HepG2 (cell line): Measurements from ENCODE around the gene SLC23A2. TPM values are rescaled to one million over a fixed set of nuclear protein-coding genes. Genes with fewer than 3 reads are reported as not detected.
A peak's percentile ranks its signal among the peaks of the same experiment; 100 is the strongest.

ENCODE experiments used
- ATAC-seq: fragments of 200-7000 bp; cut with Tn5 transposase; 3 replicates; pipeline ENCODE4 v1.9.1; 2020; ENCODE audit warnings: mild to moderate bottlenecking, moderate library complexity
- BruUV-seq: library from RNA; stranded (reverse); fragments of 400-500 nt; replicated peaks from 2 replicates; lab custom pipeline; 2021; lab: Mats Ljungman, UMichigan
- CTCF ChIA-PET: fragments of 300-600 bp; formaldehyde crosslinking; extraction: SDS; loops from one replicate; lab custom pipeline; 2021; ENCODE audit warnings: low total read pairs, inconsistent platforms, low intra/inter-chr PET ratio; lab: Yijun Ruan, JAX
- POLR2A ChIA-PET: fragments of 350-600 bp; sonication (Branson Sonifier 250); formaldehyde crosslinking; loops from one replicate; lab custom pipeline; 2020; ENCODE audit warnings: antibody characterized with exemption, inconsistent platforms; lab: Yijun Ruan, JAX
- DNase-seq: peaks from one replicate; pipeline ENCODE4 v3.0.0-alpha.2; 2015; ENCODE audit warnings: low spot score
- FAIRE-seq: peaks from 3 replicates; lab custom pipeline; 2011; peaks lifted over from hg19 to GRCh38; lab: Jason Lieb, UNC
- H2AFZ ChIP-seq: one replicate; pipeline ENCODE4 v1.6.1; 2011; ENCODE audit warnings: low read length, inconsistent platforms
- H3K27ac ChIP-seq: fragments of 300-600 bp; 3 replicates; pipeline ENCODE4 v1.8.0; 2011; ENCODE audit warnings: mixed run types, mild to moderate bottlenecking, mixed read lengths, low read length, inconsistent platforms; ENCODE audit not compliant: insufficient read depth; ENCODE audit errors: extremely low read length
- H3K27me3 ChIP-seq, 2 experiments: fragments of 200-600 bp in 1 of 2; 2 replicates in 1 of 2; 3 replicates in 1 of 2; pipeline versions ENCODE4 v1.6.0 to v1.8.0; 2011; ENCODE audit warnings: low read length in 2 of 2, mild to moderate bottlenecking in 2 of 2, moderate library complexity in 2 of 2, inconsistent platforms in 1 of 2; ENCODE audit not compliant: insufficient read depth in 2 of 2, control insufficient read depth in 1 of 2
- H3K36me3 ChIP-seq, 2 experiments: fragments of 200-600 bp in 1 of 2; replicated peaks in 1 of 2; 2 replicates in 1 of 2; 3 replicates in 1 of 2; pipeline versions ENCODE4 v1.5.1 to v1.8.0; 2011; ENCODE audit warnings: low read length in 2 of 2, inconsistent platforms in 1 of 2; ENCODE audit not compliant: insufficient read depth in 2 of 2, control insufficient read depth in 1 of 2
- H3K4me1 ChIP-seq: 2 replicates; pipeline ENCODE4 v1.5.1; 2012; ENCODE audit warnings: low read length, inconsistent platforms; ENCODE audit not compliant: insufficient read depth
- H3K4me2 ChIP-seq: 2 replicates; pipeline ENCODE4 v1.6.0; 2011; ENCODE audit warnings: low read depth, low read length, inconsistent platforms
- H3K4me3 ChIP-seq, 3 experiments: fragments of 200-600 bp in 1 of 3; sonication (generic), shearing (Covaris generic) in 1 of 3; replicated peaks in 1 of 3; 2 replicates each; pipeline ENCODE4 v1.5.1; 2011 to 2016; ENCODE audit warnings: low read length in 3 of 3, inconsistent platforms in 2 of 3, low read depth in 2 of 3, mild to moderate bottlenecking in 2 of 3, control low read depth in 1 of 3, mixed read lengths in 1 of 3; ENCODE audit not compliant: insufficient read depth in 1 of 3
- H3K79me2 ChIP-seq: one replicate; pipeline ENCODE4 v1.6.1; 2011; ENCODE audit warnings: low read length, inconsistent platforms; ENCODE audit not compliant: insufficient read depth
- H3K9ac ChIP-seq: 2 replicates; pipeline ENCODE4 v1.6.0; 2011; ENCODE audit warnings: mild to moderate bottlenecking, low read depth, low read length, inconsistent platforms; ENCODE audit not compliant: insufficient read depth
- H3K9me3 ChIP-seq: 2 replicates; pipeline ENCODE4 v1.5.1; 2012; ENCODE audit warnings: mild to moderate bottlenecking, low read length
- H4K20me1 ChIP-seq: 2 replicates; pipeline ENCODE4 v1.6.0; 2011; ENCODE audit warnings: inconsistent platforms, mild to moderate bottlenecking, low read length, moderate library complexity; ENCODE audit not compliant: insufficient read depth
- GTF3A ChIP-seq: sonication (generic); formaldehyde crosslinking; conservative IDR thresholded peaks from 2 replicates; pipeline ENCODE4 v1.4.0; 2020; ENCODE audit warnings: mild to moderate bottlenecking, missing genetic modification reagents
- NR3C1 ChIP-seq: sonication (generic); formaldehyde crosslinking; IDR thresholded peaks from 2 replicates; pipeline ENCODE4 v1.4.0; 2020; ENCODE audit warnings: missing genetic modification reagents
- STAG1 ChIP-seq: sonication (generic); formaldehyde crosslinking; IDR thresholded peaks from 2 replicates; pipeline ENCODE4 v1.4.0; 2020; ENCODE audit warnings: missing genetic modification reagents
- WGBS: methylation state at CpG from one replicate; pipeline ENCODE4 v1.1.6; 2017; ENCODE audit warnings: low lambda C conversion rate; 5-methylcytosine and 5-hydroxymethylcytosine counted together
- in situ Hi-C: cut with HindIII; loops from 2 replicates; pipeline ENCODE4 v1.10.0; 2017; ENCODE audit warnings: low pct_unique_long_range_greater_than_20kb; ENCODE audit not compliant: extremely low pct_ligation_motif_present
- intact Hi-C: fragments of 100-400 bp; cut with micrococcal nuclease; formaldehyde crosslinking; loops from one replicate; pipeline ENCODE4 v1.10.0; 2022; ENCODE audit not compliant: unreplicated experiment
- polyA plus RNA-seq, 8 experiments: library from polyadenylated mRNA; depleted of rRNA in 3 of 8; stranded (reverse) in 7 of 8; unstranded in 1 of 8; fragments of >200 nt; fragmentation: Illumina TruSeq in 4 of 8; extraction: Trizol in 4 of 8; gene quantifications; 2 replicates each; pipeline versions ENCODE4 v1.2.1 to v1.2.3, GENCODE V29; 2011 to 2016; ENCODE audit warnings: low read depth in 4 of 8, missing spikeins in 1 of 8, mixed read lengths in 1 of 8; ENCODE audit not compliant: insufficient read depth in 1 of 8
- total RNA-seq, 5 experiments: library from RNA; depleted of rRNA; stranded (reverse); fragments of >200 nt; fragmentation: Illumina TruSeq; extraction: Trizol; gene quantifications; 2 replicates each; pipeline ENCODE4 v1.2.3, GENCODE V29; 2016; ENCODE audit warnings: low read depth in 1 of 5
- TF ChIP-seq, protein P1 (sequence below): sonication (generic); formaldehyde crosslinking; IDR thresholded peaks from 2 replicates; pipeline ENCODE4 v1.5.0; 2020; ENCODE audit warnings: mild to moderate bottlenecking, missing genetic modification reagents, moderate library complexity
- TF ChIP-seq, protein P2 (sequence below): sonication (generic); formaldehyde crosslinking; conservative IDR thresholded peaks from 2 replicates; pipeline ENCODE4 v1.4.0; 2020; ENCODE audit warnings: missing genetic modification reagents

The SLC23A2 gene
- total and polyA plus RNA-seq, 2 of the 13 experiments (the other 11 are each of a cell fraction or from before 2014, with no cell fraction given), result 42.2 to 51.2 TPM

DNA sequence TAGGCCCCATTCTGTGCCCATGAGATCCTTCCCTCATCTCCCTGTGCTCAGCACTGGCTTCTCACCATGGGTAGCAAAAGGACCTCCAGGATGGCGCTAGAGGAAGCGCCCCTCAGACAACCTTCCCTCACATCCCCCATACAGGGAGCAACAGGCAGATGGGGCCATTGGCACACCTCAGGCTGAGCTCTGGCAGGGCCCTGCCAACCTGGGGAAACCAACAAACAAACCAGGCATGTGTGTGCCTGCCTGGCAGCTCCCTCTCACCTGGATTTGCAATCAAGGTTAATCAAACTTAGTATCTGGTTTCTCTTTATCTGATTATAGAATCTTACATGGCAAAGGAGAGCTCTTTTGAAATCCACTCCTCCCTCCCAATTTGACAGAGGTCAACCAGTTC, 134.9 kb downstream of the SLC23A2 start:
- Histone ChIP-seq H3K27me3 (no peaks in the 10 kb centered on the region), H3K4me2 (no peak overlapping the region), H3K27ac (no peak overlapping the region), H3K79me2 (no peaks in the 10 kb centered on the region), H3K4me1 (0 out of 2 replicates have a peak, but pooled peaks cover 9% of the 10 kb centered on the region), H3K9me3 (no peaks in the 10 kb centered on the region), H3K4me3 (no peak overlapping the region), H4K20me1 (no peaks in the 10 kb centered on the region), H3K9ac (no peak overlapping the region), H2AFZ (no peak overlapping the region), H3K36me3 (peaks cover 59 to 87% of the 10 kb centered on the region in 2 experiments)
- FAIRE-seq (peak; percentile 49), DNase-seq (no peak), ATAC-seq (no peak)
- CTCF ChIA-PET, result no interaction called here
- BruUV-seq, result no TSS peak
- 100% methylated on average over 2 of the region's 2 CpGs for WGBS
- intact Hi-C loops (no loop called here), in situ Hi-C loops (no loop called here)
- TF ChIP-seq, protein P1, sequence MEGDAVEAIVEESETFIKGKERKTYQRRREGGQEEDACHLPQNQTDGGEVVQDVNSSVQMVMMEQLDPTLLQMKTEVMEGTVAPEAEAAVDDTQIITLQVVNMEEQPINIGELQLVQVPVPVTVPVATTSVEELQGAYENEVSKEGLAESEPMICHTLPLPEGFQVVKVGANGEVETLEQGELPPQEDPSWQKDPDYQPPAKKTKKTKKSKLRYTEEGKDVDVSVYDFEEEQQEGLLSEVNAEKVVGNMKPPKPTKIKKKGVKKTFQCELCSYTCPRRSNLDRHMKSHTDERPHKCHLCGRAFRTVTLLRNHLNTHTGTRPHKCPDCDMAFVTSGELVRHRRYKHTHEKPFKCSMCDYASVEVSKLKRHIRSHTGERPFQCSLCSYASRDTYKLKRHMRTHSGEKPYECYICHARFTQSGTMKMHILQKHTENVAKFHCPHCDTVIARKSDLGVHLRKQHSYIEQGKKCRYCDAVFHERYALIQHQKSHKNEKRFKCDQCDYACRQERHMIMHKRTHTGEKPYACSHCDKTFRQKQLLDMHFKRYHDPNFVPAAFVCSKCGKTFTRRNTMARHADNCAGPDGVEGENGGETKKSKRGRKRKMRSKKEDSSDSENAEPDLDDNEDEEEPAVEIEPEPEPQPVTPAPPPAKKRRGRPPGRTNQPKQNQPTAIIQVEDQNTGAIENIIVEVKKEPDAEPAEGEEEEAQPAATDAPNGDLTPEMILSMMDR (CRISPR knock-in tag), result 0 out of 2 replicates have a peak, but pooled peaks have one; percentile 12
- no peak for TF ChIP-seq NR3C1 (CRISPR knock-in tag)
- no peak for TF ChIP-seq GTF3A
- TF ChIP-seq, protein P2, sequence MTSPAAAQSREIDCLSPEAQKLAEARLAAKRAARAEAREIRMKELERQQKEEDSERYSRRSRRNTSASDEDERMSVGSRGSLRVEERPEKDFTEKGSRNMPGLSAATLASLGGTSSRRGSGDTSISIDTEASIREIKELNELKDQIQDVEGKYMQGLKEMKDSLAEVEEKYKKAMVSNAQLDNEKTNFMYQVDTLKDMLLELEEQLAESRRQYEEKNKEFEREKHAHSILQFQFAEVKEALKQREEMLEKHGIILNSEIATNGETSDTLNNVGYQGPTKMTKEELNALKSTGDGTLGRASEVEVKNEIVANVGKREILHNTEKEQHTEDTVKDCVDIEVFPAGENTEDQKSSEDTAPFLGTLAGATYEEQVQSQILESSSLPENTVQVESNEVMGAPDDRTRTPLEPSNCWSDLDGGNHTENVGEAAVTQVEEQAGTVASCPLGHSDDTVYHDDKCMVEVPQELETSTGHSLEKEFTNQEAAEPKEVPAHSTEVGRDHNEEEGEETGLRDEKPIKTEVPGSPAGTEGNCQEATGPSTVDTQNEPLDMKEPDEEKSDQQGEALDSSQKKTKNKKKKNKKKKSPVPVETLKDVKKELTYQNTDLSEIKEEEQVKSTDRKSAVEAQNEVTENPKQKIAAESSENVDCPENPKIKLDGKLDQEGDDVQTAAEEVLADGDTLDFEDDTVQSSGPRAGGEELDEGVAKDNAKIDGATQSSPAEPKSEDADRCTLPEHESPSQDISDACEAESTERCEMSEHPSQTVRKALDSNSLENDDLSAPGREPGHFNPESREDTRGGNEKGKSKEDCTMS (CRISPR knock-in tag), result no peak
- TF ChIP-seq STAG1 (CRISPR knock-in tag), result 0 out of 2 replicates have a peak, but pooled peaks have one; percentile 6
- POLR2A ChIA-PET, result no interaction called here
